Endothelial cell of umbilical vein (primary cell): ENCODE results near the gene OR10V1. TPM values are rescaled to one million over a fixed set of nuclear protein-coding genes. Genes with fewer than 3 reads are reported as not detected.

Source experiments
- BruUV-seq: library from RNA; stranded (reverse); fragments of 400-500 nt; replicated peaks from 2 replicates; lab custom pipeline; 2021; lab: Mats Ljungman, UMichigan
- CTCF ChIA-PET: fragments of 300-600, 350-600 bp; sonication (Branson Sonifier 250); formaldehyde crosslinking; loops from one replicate; lab custom pipeline; 2021; ENCODE audit warnings: antibody characterized with exemption, inconsistent platforms; lab: Charles Lee
- POLR2A ChIA-PET: fragments of 300-600, 350-600 bp; sonication (Branson Sonifier 250); formaldehyde crosslinking; loops from one replicate; lab custom pipeline; 2021; ENCODE audit warnings: antibody characterized with exemption, inconsistent platforms; lab: Charles Lee
- DNase-seq: peaks from one replicate; pipeline ENCODE4 v3.0.0-alpha.2; 2011; ENCODE audit warnings: low read depth, low spot score
- FAIRE-seq: peaks from 2 replicates; lab custom pipeline; 2011; peaks lifted over from hg19 to GRCh38; lab: Jason Lieb, UNC
- H2AFZ ChIP-seq: 2 replicates; pipeline ENCODE4 v1.6.0; 2012; ENCODE audit warnings: low read depth, low read length, control low read depth, inconsistent platforms
- H3K27ac ChIP-seq: 2 replicates; pipeline ENCODE4 v1.5.1; 2011; ENCODE audit warnings: low read depth, mild to moderate bottlenecking, control low read depth, low read length, moderate library complexity; ENCODE audit not compliant: insufficient read depth
- H3K27me3 ChIP-seq, 2 experiments: 2 replicates each; pipeline versions ENCODE4 v1.6.0 to v1.6.1; 2011; ENCODE audit warnings: low read length in 2 of 2, mixed read lengths in 1 of 2; ENCODE audit not compliant: control insufficient read depth in 2 of 2, insufficient read depth in 2 of 2
- H3K36me3 ChIP-seq, 2 experiments: 2 replicates in 1 of 2; 3 replicates in 1 of 2; pipeline ENCODE4 v1.5.1; 2011; ENCODE audit warnings: low read length in 2 of 2, mild to moderate bottlenecking in 1 of 2, moderate library complexity in 1 of 2; ENCODE audit not compliant: control insufficient read depth in 2 of 2, insufficient read depth in 2 of 2; ENCODE audit errors: extremely low read depth in 1 of 2
- H3K4me1 ChIP-seq: 3 replicates; pipeline ENCODE4 v1.5.1; 2011; ENCODE audit warnings: mild to moderate bottlenecking, low read length; ENCODE audit not compliant: control insufficient read depth, insufficient read depth; ENCODE audit errors: extremely low read depth
- H3K4me2 ChIP-seq: 2 replicates; pipeline ENCODE4 v1.6.1; 2011; ENCODE audit warnings: low read length, control low read depth, mixed read lengths; ENCODE audit not compliant: insufficient read depth
- H3K4me3 ChIP-seq, 3 experiments: fragments of 200-600 bp in 1 of 3; sonication (generic), shearing (Covaris generic) in 1 of 3; replicated peaks in 1 of 3; 2 replicates each; pipeline ENCODE4 v1.5.1; 2011 to 2016; ENCODE audit warnings: control low read depth in 3 of 3, low read length in 3 of 3, mild to moderate bottlenecking in 2 of 3, inconsistent platforms in 1 of 3, low read depth in 1 of 3, moderate library complexity in 1 of 3; ENCODE audit not compliant: insufficient read depth in 1 of 3
- H3K79me2 ChIP-seq: 2 replicates; pipeline ENCODE4 v1.6.0; 2012; ENCODE audit warnings: low read length, inconsistent platforms; ENCODE audit not compliant: control insufficient read depth, insufficient read depth
- H3K9ac ChIP-seq: replicated peaks from 2 replicates; pipeline ENCODE3; 2011; ENCODE audit warnings: low read length, control low read depth; ENCODE audit not compliant: insufficient read depth; ENCODE audit errors: extremely low read depth
- H3K9me1 ChIP-seq: replicated peaks from 3 replicates; pipeline ENCODE4 v1.6.0; 2011; ENCODE audit warnings: mild to moderate bottlenecking, low read length; ENCODE audit not compliant: control insufficient read depth, insufficient read depth; ENCODE audit errors: extremely low read depth
- H3K9me3 ChIP-seq: replicated peaks from 2 replicates; pipeline ENCODE4 v1.5.1; 2012; ENCODE audit warnings: low read length, inconsistent platforms; ENCODE audit not compliant: control insufficient read depth, insufficient read depth
- H4K20me1 ChIP-seq: replicated peaks from 2 replicates; pipeline ENCODE3; 2011; ENCODE audit warnings: mild to moderate bottlenecking, low read length; ENCODE audit not compliant: control insufficient read depth, insufficient read depth; ENCODE audit errors: extremely low read depth
- FOS ChIP-seq: IDR thresholded peaks from 2 replicates; pipeline ENCODE4 v1.6.1; 2011; ENCODE audit warnings: mild to moderate bottlenecking, low read length, moderate library complexity, borderline replicate concordance; ENCODE audit not compliant: insufficient read depth
- GATA2 ChIP-seq: IDR thresholded peaks from 2 replicates; pipeline ENCODE4 v1.7.0; 2011; ENCODE audit warnings: low read depth, mild to moderate bottlenecking, moderate library complexity, mixed read lengths, low read length; ENCODE audit not compliant: insufficient read length, insufficient read depth
- JUN ChIP-seq: IDR thresholded peaks from 2 replicates; pipeline ENCODE4 v1.6.1; 2011; ENCODE audit warnings: borderline replicate concordance, low read depth; ENCODE audit not compliant: insufficient read length, insufficient read depth
- MYC ChIP-seq: IDR thresholded peaks from one replicate; pipeline ENCODE4 v1.6.1; 2011; ENCODE audit warnings: mild to moderate bottlenecking, low read depth, low read length
- POLR2A ChIP-seq: IDR thresholded peaks from 2 replicates; pipeline ENCODE4 v1.6.1; 2012; ENCODE audit warnings: low read depth, mild to moderate bottlenecking, control low read depth, low read length
- POLR2AphosphoS5 ChIP-seq: IDR thresholded peaks from 2 replicates; pipeline ENCODE4 v1.6.1; 2012; ENCODE audit warnings: low read depth, mild to moderate bottlenecking, control low read depth, low read length, moderate library complexity; ENCODE audit not compliant: insufficient read depth
- dilution Hi-C: fragments of 300-500 bp; cut with MboI; formaldehyde crosslinking; loops from one replicate; pipeline ENCODE4 v1.15.0; 2019; ENCODE audit warnings: low sequenced_read_pairs; ENCODE audit not compliant: extremely low pct_ligation_motif_present
- intact Hi-C: fragments of 100-400 bp; cut with micrococcal nuclease; formaldehyde crosslinking; loops from one replicate; pipeline ENCODE4 v1.10.0; 2022
- polyA plus RNA-seq, 4 experiments: library from polyadenylated mRNA; depleted of rRNA in 3 of 4; stranded (reverse) in 3 of 4; unstranded in 1 of 4; fragments of >200 nt; gene quantifications; 2 replicates each; pipeline versions ENCODE4 v1.2.1 to v1.2.3, GENCODE V29; 2011 to 2012; ENCODE audit warnings: missing spikeins in 1 of 4
- total RNA-seq: library from RNA; stranded (reverse); gene quantifications from 2 replicates; pipeline ENCODE4 v1.2.3, GENCODE V29; 2021
- TF ChIP-seq, protein P1 (sequence below), 2 donors: IDR thresholded peaks; 1 replicate in 1 of 2; 2 replicates in 1 of 2; pipeline ENCODE4 v1.5.1; 2011; ENCODE audit warnings: low read length in 2 of 2, mild to moderate bottlenecking in 2 of 2, moderate library complexity in 2 of 2, control low read depth in 1 of 2, inconsistent platforms in 1 of 2, low read depth in 1 of 2; ENCODE audit not compliant: insufficient read depth in 1 of 2; ENCODE audit errors: extremely low read depth in 1 of 2

Gene OR10V1
- total and polyA plus RNA-seq, 2 donors (not counting 3 experiments of a cell fraction or from before 2014, with no cell fraction given), result not detected

DNA sequence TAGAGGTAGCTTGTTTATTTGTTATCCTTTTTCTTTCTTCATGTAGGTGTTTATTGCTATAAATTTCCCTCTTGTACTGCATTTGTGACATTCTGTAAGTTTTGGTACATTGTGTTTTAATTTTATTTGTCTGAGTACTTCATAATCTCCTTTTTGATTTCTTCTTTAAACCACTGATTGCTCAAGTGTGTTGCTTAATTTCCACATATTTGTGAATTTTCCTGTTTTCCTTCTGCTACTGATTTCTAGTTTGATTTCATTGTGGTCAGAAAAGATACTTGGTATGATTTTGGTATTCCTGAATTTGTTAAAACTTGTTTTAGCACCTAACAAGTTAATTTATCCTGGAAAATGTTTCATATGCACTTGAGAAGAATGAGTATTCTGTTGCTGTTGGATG is 15.1 kb downstream of the OR10V1 start:
- H3K9me3 ChIP-seq, result no peaks in the 10 kb centered on the region
- dilution Hi-C loops, result no loop called here
- no peaks in the 10 kb centered on the region for H3K4me1 ChIP-seq
- BruUV-seq, result no TSS peak
- H3K27me3 ChIP-seq, result no peaks in the 10 kb centered on the region
- intact Hi-C loops, result no loop called here
- no peaks in the 10 kb centered on the region for H3K36me3 ChIP-seq
- H3K27ac ChIP-seq, result no peak overlapping the region
- FAIRE-seq (no peak), DNase-seq (no peak)
- no peaks in the 10 kb centered on the region for H3K79me2 ChIP-seq
- H3K9me1 ChIP-seq, result no peaks in the 10 kb centered on the region
- H3K4me2 ChIP-seq, result no peak overlapping the region
- no peak for TF ChIP-seq JUN
- no peak for TF ChIP-seq MYC
- TF ChIP-seq GATA2, result no peak
- TF ChIP-seq, protein P1, sequence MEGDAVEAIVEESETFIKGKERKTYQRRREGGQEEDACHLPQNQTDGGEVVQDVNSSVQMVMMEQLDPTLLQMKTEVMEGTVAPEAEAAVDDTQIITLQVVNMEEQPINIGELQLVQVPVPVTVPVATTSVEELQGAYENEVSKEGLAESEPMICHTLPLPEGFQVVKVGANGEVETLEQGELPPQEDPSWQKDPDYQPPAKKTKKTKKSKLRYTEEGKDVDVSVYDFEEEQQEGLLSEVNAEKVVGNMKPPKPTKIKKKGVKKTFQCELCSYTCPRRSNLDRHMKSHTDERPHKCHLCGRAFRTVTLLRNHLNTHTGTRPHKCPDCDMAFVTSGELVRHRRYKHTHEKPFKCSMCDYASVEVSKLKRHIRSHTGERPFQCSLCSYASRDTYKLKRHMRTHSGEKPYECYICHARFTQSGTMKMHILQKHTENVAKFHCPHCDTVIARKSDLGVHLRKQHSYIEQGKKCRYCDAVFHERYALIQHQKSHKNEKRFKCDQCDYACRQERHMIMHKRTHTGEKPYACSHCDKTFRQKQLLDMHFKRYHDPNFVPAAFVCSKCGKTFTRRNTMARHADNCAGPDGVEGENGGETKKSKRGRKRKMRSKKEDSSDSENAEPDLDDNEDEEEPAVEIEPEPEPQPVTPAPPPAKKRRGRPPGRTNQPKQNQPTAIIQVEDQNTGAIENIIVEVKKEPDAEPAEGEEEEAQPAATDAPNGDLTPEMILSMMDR (IDR thresholded peaks at IDR 0.05; ENCODE audit: extremely low read depth in 1 of 2, insufficient read depth in 1 of 2, low read depth in 1 of 2, low read length in 2 of 2), result no peak
- no peak for TF ChIP-seq POLR2AphosphoS5
- POLR2A ChIA-PET, result no interaction called here
- no peaks in the 10 kb centered on the region for H4K20me1 ChIP-seq
- CTCF ChIA-PET, result no interaction called here
- H2AFZ ChIP-seq, result no peak overlapping the region
- H3K9ac ChIP-seq, result no peak overlapping the region
- no peak overlapping the region for H3K4me3 ChIP-seq

DNA sequence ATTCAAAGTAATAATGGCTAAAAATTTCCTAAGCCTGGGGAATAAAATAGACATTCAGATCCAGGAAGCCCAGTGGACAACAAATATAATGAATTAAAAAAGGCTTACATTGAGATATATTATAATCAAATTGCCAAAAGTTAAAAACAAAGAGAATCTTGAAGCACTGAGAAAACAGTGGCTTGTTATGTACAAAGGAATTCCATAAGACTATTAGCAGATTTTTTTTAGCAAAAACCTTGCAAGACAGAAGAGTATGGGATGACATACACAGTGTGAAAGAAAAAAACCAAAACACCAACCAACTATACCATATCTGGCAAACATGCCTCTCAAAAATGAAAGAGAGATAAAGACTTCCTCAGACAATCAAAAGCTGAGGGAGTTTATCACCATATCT is 20.7 kb downstream of the OR10V1 start:
- POLR2A ChIA-PET, result no interaction called here
- FAIRE-seq, result no peak

More for the DNA sequence above, 20.7 kb downstream of the OR10V1 start:
- Histone ChIP-seq H3K9me1 (no peaks in the 10 kb centered on the region), H4K20me1 (no peaks in the 10 kb centered on the region), H3K4me2 (no peak overlapping the region), H2AFZ (no peak overlapping the region), H3K79me2 (no peaks in the 10 kb centered on the region), H3K9me3 (no peaks in the 10 kb centered on the region), H3K4me3 (no peak overlapping the region), H3K27ac (no peak overlapping the region), H3K4me1 (no peaks in the 10 kb centered on the region), H3K27me3 (no peaks in the 10 kb centered on the region), H3K36me3 (no peaks in the 10 kb centered on the region), H3K9ac (no peak overlapping the region)
- intact Hi-C loops, result no loop called here
- no TSS peak for BruUV-seq
- CTCF ChIA-PET, result no interaction called here
- TF ChIP-seq GATA2, result no peak
- TF ChIP-seq, protein P1 (IDR thresholded peaks at IDR 0.05; ENCODE audit: extremely low read depth in 1 of 2, insufficient read depth in 1 of 2, low read depth in 1 of 2, low read length in 2 of 2), result no peak
- TF ChIP-seq FOS, result no peak
- TF ChIP-seq POLR2A, result no peak
- no peak for TF ChIP-seq POLR2AphosphoS5
- TF ChIP-seq JUN, result no peak
- dilution Hi-C loops, result no loop called here
- DNase-seq, result no peak
